Uterus (tissue), 4 donors: Measurements from ENCODE around the gene PRKCD. TPM values are rescaled to one million over a fixed set of nuclear protein-coding genes. Genes with fewer than 3 reads are reported as not detected.

Experiments used
- DNase-seq, 2 donors: peaks; one replicate each; pipeline ENCODE4 v3.0.0-alpha.2; 2019 to 2020
- H3K27ac ChIP-seq, 2 donors: fragments of 200-600 bp; sonication (generic); 1 replicate in 1 of 2; 2 replicates in 1 of 2; pipeline ENCODE4 v1.5.1; 2016 to 2018
- H3K27me3 ChIP-seq, 2 donors: fragments of 200-600 bp; sonication (generic); one replicate each; pipeline ENCODE4 v1.5.1; 2018 to 2019; ENCODE audit warnings: control low read depth in 1 of 2
- H3K36me3 ChIP-seq, 2 donors: fragments of 200-600 bp; sonication (generic); one replicate each; pipeline ENCODE4 v1.5.1; 2019; ENCODE audit warnings: control low read depth in 1 of 2
- H3K4me1 ChIP-seq, 2 donors: fragments of 200-600 bp; sonication (generic); one replicate each; pipeline ENCODE4 v1.5.1; 2018 to 2019; ENCODE audit warnings: control low read depth in 1 of 2
- H3K4me3 ChIP-seq, 2 donors: fragments of 200-600 bp; sonication (generic); 1 replicate in 1 of 2; 2 replicates in 1 of 2; pipeline ENCODE4 v1.5.1; 2018 to 2019; ENCODE audit warnings: mild to moderate bottlenecking in 1 of 2
- H3K9me3 ChIP-seq, 2 donors: fragments of 200-600 bp; sonication (generic); one replicate each; pipeline ENCODE4 v1.5.1; 2019; ENCODE audit warnings: control low read depth in 1 of 2
- POLR2A ChIP-seq, 2 donors: fragments of 450-650 bp; IDR thresholded peaks; one replicate each; pipeline ENCODE4 v1.6.1; 2016; ENCODE audit warnings: antibody characterized with exemption in 2 of 2, mild to moderate bottlenecking in 1 of 2, moderate library complexity in 1 of 2
- intact Hi-C: fragments of 100-400 bp; cut with DNase I; formaldehyde crosslinking; loops from one replicate; pipeline ENCODE4 v1.15.1; 2023; ENCODE audit warnings: low total_unique reads
- total RNA-seq, 4 donors: library from RNA; depleted of rRNA in 3 of 4; stranded (reverse); fragments of >200 nt in 3 of 4; gene quantifications; one replicate each; pipeline versions ENCODE4 v1.1.0 to v1.2.4, GENCODE V29; 2014 to 2023
- TF ChIP-seq, protein P1 (sequence below), 4 experiments: fragments of 200-600 bp in 2 of 4; fragments of 450-650 bp in 2 of 4; sonication (generic) in 2 of 4; IDR thresholded peaks; one replicate each; pipeline ENCODE4 v1.5.1; 2016 to 2019; ENCODE audit warnings: antibody characterized with exemption in 4 of 4, mild to moderate bottlenecking in 2 of 4, moderate library complexity in 1 of 4
- donor health status: DM: yes; HTN: yes; CAD: no.

Gene PRKCD
- total RNA-seq, 4 donors from 2014 or later = under 0.01 to 16.8 (median 12.6) TPM

- no peak overlapping the region for H3K27ac ChIP-seq
- H3K27me3 ChIP-seq = no peaks in the 10 kb centered on the region
- no peak for DNase-seq
- no peaks in the 10 kb centered on the region for H3K9me3 ChIP-seq
- H3K4me3 ChIP-seq = no peak overlapping the region
- no peaks in the 10 kb centered on the region for H3K4me1 ChIP-seq
- H3K36me3 ChIP-seq = no peaks in the 10 kb centered on the region
- intact Hi-C loops = no loop called here
- no peak for TF ChIP-seq POLR2A (IDR thresholded peaks at IDR 0.05)
- TF ChIP-seq, protein P1, sequence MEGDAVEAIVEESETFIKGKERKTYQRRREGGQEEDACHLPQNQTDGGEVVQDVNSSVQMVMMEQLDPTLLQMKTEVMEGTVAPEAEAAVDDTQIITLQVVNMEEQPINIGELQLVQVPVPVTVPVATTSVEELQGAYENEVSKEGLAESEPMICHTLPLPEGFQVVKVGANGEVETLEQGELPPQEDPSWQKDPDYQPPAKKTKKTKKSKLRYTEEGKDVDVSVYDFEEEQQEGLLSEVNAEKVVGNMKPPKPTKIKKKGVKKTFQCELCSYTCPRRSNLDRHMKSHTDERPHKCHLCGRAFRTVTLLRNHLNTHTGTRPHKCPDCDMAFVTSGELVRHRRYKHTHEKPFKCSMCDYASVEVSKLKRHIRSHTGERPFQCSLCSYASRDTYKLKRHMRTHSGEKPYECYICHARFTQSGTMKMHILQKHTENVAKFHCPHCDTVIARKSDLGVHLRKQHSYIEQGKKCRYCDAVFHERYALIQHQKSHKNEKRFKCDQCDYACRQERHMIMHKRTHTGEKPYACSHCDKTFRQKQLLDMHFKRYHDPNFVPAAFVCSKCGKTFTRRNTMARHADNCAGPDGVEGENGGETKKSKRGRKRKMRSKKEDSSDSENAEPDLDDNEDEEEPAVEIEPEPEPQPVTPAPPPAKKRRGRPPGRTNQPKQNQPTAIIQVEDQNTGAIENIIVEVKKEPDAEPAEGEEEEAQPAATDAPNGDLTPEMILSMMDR (IDR thresholded peaks at IDR 0.05) = no peak
These were observed 27.7 kb downstream of the PRKCD start for GRCh38 chr3:53188720-53189119.

DNA sequence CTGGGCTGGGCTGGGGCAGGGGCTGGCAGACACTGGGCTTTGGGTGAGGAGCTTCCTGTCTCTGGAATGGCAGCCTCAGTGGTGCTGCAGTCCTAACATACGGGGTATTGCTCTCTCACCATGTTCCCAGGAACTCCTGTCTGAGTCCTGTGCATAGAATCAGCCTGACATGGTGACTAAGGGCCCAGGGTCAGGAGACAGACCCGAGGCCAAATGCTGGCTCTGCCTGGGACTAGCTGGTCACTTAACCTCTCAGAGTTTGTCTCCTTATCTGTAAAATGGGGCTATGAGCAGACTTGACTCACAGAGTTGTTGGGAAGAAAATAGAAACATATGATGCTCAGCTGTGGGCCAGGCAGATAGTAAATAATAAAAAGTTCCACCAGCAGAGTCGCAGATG, 28.3 kb downstream of the PRKCD start:
- Histone ChIP-seq H3K27me3 (no peaks in the 10 kb centered on the region), H3K4me3 (no peak overlapping the region), H3K36me3 (no peaks in the 10 kb centered on the region), H3K27ac (no peak overlapping the region), H3K9me3 (no peaks in the 10 kb centered on the region), H3K4me1 (no peaks in the 10 kb centered on the region)
- intact Hi-C loops = no loop called here
- no peak for TF ChIP-seq POLR2A (IDR thresholded peaks at IDR 0.05)
- TF ChIP-seq, protein P1 (IDR thresholded peaks at IDR 0.05) = no peak
- DNase-seq = no peak

DNA sequence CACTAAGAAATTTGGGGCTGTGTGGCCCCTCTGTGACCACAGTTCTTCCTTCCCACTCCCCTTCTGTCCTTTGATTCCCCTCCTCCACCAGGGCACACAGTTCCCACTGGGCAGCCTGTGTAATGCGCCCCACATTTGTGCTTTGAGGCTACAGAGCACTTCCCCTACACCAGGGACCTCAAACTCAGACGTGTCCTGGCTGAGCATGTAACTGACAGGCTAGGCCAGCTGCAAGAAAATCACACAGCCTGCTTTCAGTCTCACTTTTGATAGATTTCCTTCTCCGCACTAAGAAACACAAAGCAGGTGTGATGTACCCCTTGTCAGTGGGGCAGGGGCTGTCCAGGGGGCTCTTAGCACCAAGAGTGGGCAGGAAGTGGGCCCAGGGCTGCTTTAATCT, 29.6 kb downstream of the PRKCD start:
- intact Hi-C loops = no loop called here
- H3K4me3 ChIP-seq = no peak overlapping the region
- DNase-seq = no peak
- H3K27me3 ChIP-seq = no peaks in the 10 kb centered on the region
- no peaks in the 10 kb centered on the region for H3K9me3 ChIP-seq
- H3K4me1 ChIP-seq = peaks cover 0 to 1% of the 10 kb centered on the region in 2 donors
- no peaks in the 10 kb centered on the region for H3K36me3 ChIP-seq
- no peak overlapping the region for H3K27ac ChIP-seq
- TF ChIP-seq, protein P1 (IDR thresholded peaks at IDR 0.05) = no peak
- TF ChIP-seq POLR2A (IDR thresholded peaks at IDR 0.05) = no peak

GRCh38 chr3:53191836-53192480, 30.9 kb downstream of the PRKCD start:
- H3K4me1 ChIP-seq = peaks cover 0 to 6% of the 10 kb centered on the region in 2 donors
- intact Hi-C loops = no loop called here
- TF ChIP-seq, protein P1 (IDR thresholded peaks at IDR 0.05) = no peak
- TF ChIP-seq POLR2A (IDR thresholded peaks at IDR 0.05) = no peak
- no peaks in the 10 kb centered on the region for H3K9me3 ChIP-seq
- no peak for DNase-seq
- H3K27me3 ChIP-seq = no peaks in the 10 kb centered on the region
- no peaks in the 10 kb centered on the region for H3K36me3 ChIP-seq
- no peak overlapping the region for H3K4me3 ChIP-seq
- H3K27ac ChIP-seq = no peak overlapping the region

DNA sequence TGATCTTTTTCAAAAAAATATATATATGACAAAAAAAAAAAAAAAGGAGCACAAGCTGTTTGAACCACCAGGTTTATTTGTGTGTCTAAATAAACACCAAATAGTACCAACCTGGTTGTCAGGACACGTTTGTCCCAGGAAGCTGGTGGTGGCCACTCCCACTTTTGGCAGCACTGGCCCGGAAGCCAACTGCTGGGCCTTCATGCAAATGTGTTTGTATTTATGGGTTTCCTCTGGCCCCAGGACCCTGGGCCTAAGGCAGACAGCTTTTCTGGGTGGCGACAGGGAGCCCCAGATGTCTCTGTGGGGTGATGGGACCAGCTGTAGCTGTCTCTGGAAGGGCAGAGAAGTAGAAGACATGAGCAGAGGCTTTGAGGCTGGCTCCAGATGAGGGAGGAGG, 31.6 kb downstream of the PRKCD start:
- Histone ChIP-seq H3K4me1 (peaks cover 0 to 6% of the 10 kb centered on the region in 2 donors), H3K27me3 (no peaks in the 10 kb centered on the region), H3K36me3 (no peaks in the 10 kb centered on the region), H3K27ac (no peak overlapping the region), H3K9me3 (no peaks in the 10 kb centered on the region), H3K4me3 (no peak overlapping the region)
- intact Hi-C loops = no loop called here
- no peak for DNase-seq
- TF ChIP-seq, protein P1 (IDR thresholded peaks at IDR 0.05) = no peak
- TF ChIP-seq POLR2A (IDR thresholded peaks at IDR 0.05) = no peak
